Measurements from ENCODE around the gene ZNF276. TPM values are rescaled to one million over a fixed set of nuclear protein-coding genes. Genes with fewer than 3 reads are reported as not detected.
"Not testable (repeated sequence)": the region's sequence is repeated elsewhere in the genome, so short reads cannot be mapped to it uniquely, and the experiment has no call there.

ZNF276 gene
- total RNA-seq, 1 donor from 2014 or later: 28.0 TPM

- Mint-ChIP-seq H3K27me3 (no peaks in the 10 kb centered on the region), H3K9me3 (no peaks in the 10 kb centered on the region), H3K27ac (no peak overlapping the region), H3K36me3 (peaks cover 1% of the 10 kb centered on the region), H3K4me1 (ENCODE audit: unreplicated experiment) (peaks cover 7% of the 10 kb centered on the region), H3K4me3 (no peak overlapping the region)
- no peak for TF ChIP-seq CTCF (conservative IDR thresholded peaks at IDR 0.05)
- no peak for DNase-seq (ENCODE audit: extremely low spot score, unreplicated experiment)
These were observed 29.9 kb upstream of the ZNF276 start for GRCh38 chr16:89691231-89691985.

- DNase-seq (ENCODE audit: extremely low spot score, unreplicated experiment): no peak
- Mint-ChIP-seq H3K27me3 (no peaks in the 10 kb centered on the region), H3K36me3 (no peaks in the 10 kb centered on the region), H3K9me3 (no peaks in the 10 kb centered on the region), H3K4me3 (no peak overlapping the region), H3K4me1 (ENCODE audit: unreplicated experiment) (peaks cover 6% of the 10 kb centered on the region), H3K27ac (no peak overlapping the region)
- no peak for TF ChIP-seq CTCF (conservative IDR thresholded peaks at IDR 0.05)
These were observed 29.3 kb upstream of the ZNF276 start for GRCh38 chr16:89691986-89692569.

GRCh38 chr16:89693289-89693731, 28.0 kb upstream of the ZNF276 start:
- Mint-ChIP-seq H3K4me3 (no peak overlapping the region), H3K27me3 (no peaks in the 10 kb centered on the region), H3K27ac (no peak overlapping the region), H3K9me3 (no peaks in the 10 kb centered on the region), H3K4me1 (ENCODE audit: unreplicated experiment) (no peaks in the 10 kb centered on the region), H3K36me3 (no peaks in the 10 kb centered on the region)
- DNase-seq (ENCODE audit: extremely low spot score, unreplicated experiment): no peak
- TF ChIP-seq CTCF (conservative IDR thresholded peaks at IDR 0.05): no peak

- no peak for DNase-seq (ENCODE audit: extremely low spot score, unreplicated experiment)
- H3K9me3 Mint-ChIP-seq: no peaks in the 10 kb centered on the region
- no peak overlapping the region for H3K27ac Mint-ChIP-seq
- peaks cover 3% of the 10 kb centered on the region for H3K36me3 Mint-ChIP-seq
- no peak overlapping the region for H3K4me3 Mint-ChIP-seq
- H3K27me3 Mint-ChIP-seq: no peaks in the 10 kb centered on the region
- no peak for TF ChIP-seq CTCF (conservative IDR thresholded peaks at IDR 0.05)
- H3K4me1 Mint-ChIP-seq (ENCODE audit: unreplicated experiment): peaks cover 3% of the 10 kb centered on the region
These were observed 27.2 kb upstream of the ZNF276 start for GRCh38 chr16:89693931-89694783.

- DNase-seq (ENCODE audit: extremely low spot score, unreplicated experiment); H3K27me3 Mint-ChIP-seq; H3K27ac Mint-ChIP-seq; H3K9me3 Mint-ChIP-seq; H3K36me3 Mint-ChIP-seq; H3K4me1 Mint-ChIP-seq (ENCODE audit: unreplicated experiment); H3K4me3 Mint-ChIP-seq: not testable (repeated sequence)
These were observed 26.6 kb upstream of the ZNF276 start for GRCh38 chr16:89694784-89695085.

All from type B pancreatic cell (in vitro differentiated cells).